PC-3 (cell line): ENCODE data around the gene C16orf86.

Source experiments
- EZH2 ChIP-seq: fragments of 300-600 bp; sonication (generic); IDR thresholded peaks from one replicate; pipeline ENCODE4 v1.6.1; 2017; ENCODE audit warnings: antibody characterized with exemption, mild to moderate bottlenecking, low read length; ENCODE audit not compliant: unreplicated experiment
- TF ChIP-seq, protein P1 (sequence below): fragments of 300-600 bp; sonication (generic); conservative IDR thresholded peaks from 2 replicates; pipeline ENCODE4 v1.5.1; 2017; ENCODE audit warnings: antibody characterized with exemption, low read depth, mild to moderate bottlenecking, low read length

- TF ChIP-seq EZH2, result no peak
- TF ChIP-seq, protein P1, sequence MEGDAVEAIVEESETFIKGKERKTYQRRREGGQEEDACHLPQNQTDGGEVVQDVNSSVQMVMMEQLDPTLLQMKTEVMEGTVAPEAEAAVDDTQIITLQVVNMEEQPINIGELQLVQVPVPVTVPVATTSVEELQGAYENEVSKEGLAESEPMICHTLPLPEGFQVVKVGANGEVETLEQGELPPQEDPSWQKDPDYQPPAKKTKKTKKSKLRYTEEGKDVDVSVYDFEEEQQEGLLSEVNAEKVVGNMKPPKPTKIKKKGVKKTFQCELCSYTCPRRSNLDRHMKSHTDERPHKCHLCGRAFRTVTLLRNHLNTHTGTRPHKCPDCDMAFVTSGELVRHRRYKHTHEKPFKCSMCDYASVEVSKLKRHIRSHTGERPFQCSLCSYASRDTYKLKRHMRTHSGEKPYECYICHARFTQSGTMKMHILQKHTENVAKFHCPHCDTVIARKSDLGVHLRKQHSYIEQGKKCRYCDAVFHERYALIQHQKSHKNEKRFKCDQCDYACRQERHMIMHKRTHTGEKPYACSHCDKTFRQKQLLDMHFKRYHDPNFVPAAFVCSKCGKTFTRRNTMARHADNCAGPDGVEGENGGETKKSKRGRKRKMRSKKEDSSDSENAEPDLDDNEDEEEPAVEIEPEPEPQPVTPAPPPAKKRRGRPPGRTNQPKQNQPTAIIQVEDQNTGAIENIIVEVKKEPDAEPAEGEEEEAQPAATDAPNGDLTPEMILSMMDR, result no peak
Measured at GRCh38 chr16:67632415-67633172, 34.0 kb upstream of the C16orf86 start.
